Fibroblast of lung (primary cell): ENCODE measurements around the gene FAM204A. TPM values are rescaled to one million over a fixed set of nuclear protein-coding genes. Genes with fewer than 3 reads are reported as not detected.

Source experiments
- DNase-seq, 2 donors: peaks; one replicate each; pipeline versions ENCODE4 v3.0.0 to v3.0.0-alpha.2; 2010; ENCODE audit warnings: low read depth in 2 of 2
- H2AFZ ChIP-seq: 2 replicates; pipeline ENCODE4 v1.5.1; 2012; ENCODE audit warnings: low read length, control low read depth, inconsistent platforms
- H3K27ac ChIP-seq: 2 replicates; pipeline ENCODE4 v1.5.1; 2011; ENCODE audit warnings: low read length, control low read depth; ENCODE audit not compliant: insufficient read depth
- H3K27me3 ChIP-seq: 2 replicates; pipeline ENCODE4 v1.5.1; 2011; ENCODE audit warnings: mild to moderate bottlenecking, low read length; ENCODE audit not compliant: control insufficient read depth, insufficient read depth
- H3K36me3 ChIP-seq: 2 replicates; pipeline ENCODE4 v1.5.1; 2011; ENCODE audit warnings: low read length; ENCODE audit not compliant: control insufficient read depth, insufficient read depth
- H3K4me1 ChIP-seq: 2 replicates; pipeline ENCODE4 v1.5.1; 2011; ENCODE audit warnings: low read length; ENCODE audit not compliant: control insufficient read depth, insufficient read depth; ENCODE audit errors: extremely low read depth
- H3K4me2 ChIP-seq: 2 replicates; pipeline ENCODE4 v1.5.1; 2011; ENCODE audit warnings: low read length, control low read depth; ENCODE audit not compliant: insufficient read depth; ENCODE audit errors: extremely low read depth
- H3K4me3 ChIP-seq, 4 experiments: fragments of 200-600 bp in 1 of 4; sonication (generic) in 1 of 4; replicated peaks in 1 of 4; 2 replicates each; pipeline ENCODE4 v1.5.1; 2011 to 2016; ENCODE audit warnings: low read length in 4 of 4, low read depth in 3 of 4, mild to moderate bottlenecking in 3 of 4, control low read depth in 2 of 4, inconsistent platforms in 1 of 4, mixed read lengths in 1 of 4; ENCODE audit not compliant: insufficient read depth in 1 of 4; ENCODE audit errors: control extremely low read depth in 1 of 4
- H3K79me2 ChIP-seq: 2 replicates; pipeline ENCODE4 v1.5.1; 2012; ENCODE audit warnings: mild to moderate bottlenecking, low read length, inconsistent platforms; ENCODE audit not compliant: control insufficient read depth, insufficient read depth
- H3K9ac ChIP-seq: 2 replicates; pipeline ENCODE4 v1.5.1; 2011; ENCODE audit warnings: mild to moderate bottlenecking, low read length, control low read depth; ENCODE audit not compliant: insufficient read depth
- H3K9me3 ChIP-seq: 2 replicates; pipeline ENCODE4 v1.5.1; 2012; ENCODE audit warnings: low read depth, low read length; ENCODE audit not compliant: control insufficient read depth, insufficient read depth
- H4K20me1 ChIP-seq: 2 replicates; pipeline ENCODE4 v1.5.1; 2011; ENCODE audit warnings: low read length; ENCODE audit not compliant: control insufficient read depth, insufficient read depth; ENCODE audit errors: extremely low read depth
- EZH2 ChIP-seq: IDR thresholded peaks from 2 replicates; pipeline ENCODE4 v1.5.1; 2012; ENCODE audit warnings: low read length, control low read depth, mild to moderate bottlenecking; ENCODE audit errors: missing control alignments
- polyA plus RNA-seq, 2 donors: library from polyadenylated mRNA; depleted of rRNA in 1 of 2; stranded (reverse) in 1 of 2; unstranded in 1 of 2; fragments of >200 nt; gene quantifications; 2 replicates each; pipeline ENCODE4 v1.2.1, GENCODE V29; 2011 to 2012; ENCODE audit warnings: missing spikeins in 1 of 2
- total RNA-seq: library from RNA; depleted of rRNA; stranded (reverse); fragments of >200 nt; gene quantifications from 2 replicates; pipeline ENCODE4 v1.2.1, GENCODE V29; 2014
- TF ChIP-seq, protein P1 (sequence below), 2 donors: IDR thresholded peaks in 1 of 2; conservative IDR thresholded peaks in 1 of 2; 1 replicate in 1 of 2; 2 replicates in 1 of 2; pipeline ENCODE4 v1.5.1; 2011 to 2012; ENCODE audit warnings: low read length in 2 of 2, control low read depth in 1 of 2, inconsistent platforms in 1 of 2, low read depth in 1 of 2, mild to moderate bottlenecking in 1 of 2

The FAM204A gene
- total and polyA plus RNA-seq, 2 donors (not counting 1 experiment from before 2014, with no cell fraction given) = 47.2 to 54.8 TPM

DNA sequence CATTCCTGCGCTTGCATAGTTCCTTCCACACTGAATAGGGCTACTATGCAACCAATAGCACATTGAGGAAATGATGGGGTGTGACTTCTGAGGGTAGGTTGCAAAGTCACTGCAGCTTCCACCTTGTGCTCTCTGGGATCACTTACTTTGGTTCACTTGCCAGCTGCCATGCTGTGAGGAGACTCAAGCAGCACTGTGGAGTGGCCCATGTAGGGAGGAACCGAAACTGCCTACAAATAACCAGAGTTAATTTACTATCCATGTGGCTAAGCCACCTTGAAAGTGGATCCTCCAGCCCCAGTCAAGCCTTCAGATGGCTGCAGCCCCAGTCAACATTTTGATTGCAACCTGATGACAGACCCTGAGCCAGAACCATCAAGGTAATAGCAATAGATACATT, 64.3 kb downstream of the FAM204A start:
- Histone ChIP-seq H3K79me2 (no peaks in the 10 kb centered on the region), H3K4me3 (no peak overlapping the region), H2AFZ (no peak overlapping the region), H3K36me3 (no peaks in the 10 kb centered on the region), H3K27ac (no peak overlapping the region), H4K20me1 (no peaks in the 10 kb centered on the region), H3K27me3 (no peaks in the 10 kb centered on the region), H3K9ac (no peak overlapping the region), H3K4me2 (no peak overlapping the region), H3K9me3 (no peaks in the 10 kb centered on the region), H3K4me1 (no peaks in the 10 kb centered on the region)
- TF ChIP-seq, protein P1, sequence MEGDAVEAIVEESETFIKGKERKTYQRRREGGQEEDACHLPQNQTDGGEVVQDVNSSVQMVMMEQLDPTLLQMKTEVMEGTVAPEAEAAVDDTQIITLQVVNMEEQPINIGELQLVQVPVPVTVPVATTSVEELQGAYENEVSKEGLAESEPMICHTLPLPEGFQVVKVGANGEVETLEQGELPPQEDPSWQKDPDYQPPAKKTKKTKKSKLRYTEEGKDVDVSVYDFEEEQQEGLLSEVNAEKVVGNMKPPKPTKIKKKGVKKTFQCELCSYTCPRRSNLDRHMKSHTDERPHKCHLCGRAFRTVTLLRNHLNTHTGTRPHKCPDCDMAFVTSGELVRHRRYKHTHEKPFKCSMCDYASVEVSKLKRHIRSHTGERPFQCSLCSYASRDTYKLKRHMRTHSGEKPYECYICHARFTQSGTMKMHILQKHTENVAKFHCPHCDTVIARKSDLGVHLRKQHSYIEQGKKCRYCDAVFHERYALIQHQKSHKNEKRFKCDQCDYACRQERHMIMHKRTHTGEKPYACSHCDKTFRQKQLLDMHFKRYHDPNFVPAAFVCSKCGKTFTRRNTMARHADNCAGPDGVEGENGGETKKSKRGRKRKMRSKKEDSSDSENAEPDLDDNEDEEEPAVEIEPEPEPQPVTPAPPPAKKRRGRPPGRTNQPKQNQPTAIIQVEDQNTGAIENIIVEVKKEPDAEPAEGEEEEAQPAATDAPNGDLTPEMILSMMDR (conservative IDR thresholded peaks at IDR 0.05 in 1 of 2, IDR thresholded peaks at IDR 0.05 in 1 of 2; ENCODE audit: low read depth in 1 of 2, low read length in 2 of 2) = no peak
- TF ChIP-seq EZH2 = no peak
- no peak for DNase-seq

DNA sequence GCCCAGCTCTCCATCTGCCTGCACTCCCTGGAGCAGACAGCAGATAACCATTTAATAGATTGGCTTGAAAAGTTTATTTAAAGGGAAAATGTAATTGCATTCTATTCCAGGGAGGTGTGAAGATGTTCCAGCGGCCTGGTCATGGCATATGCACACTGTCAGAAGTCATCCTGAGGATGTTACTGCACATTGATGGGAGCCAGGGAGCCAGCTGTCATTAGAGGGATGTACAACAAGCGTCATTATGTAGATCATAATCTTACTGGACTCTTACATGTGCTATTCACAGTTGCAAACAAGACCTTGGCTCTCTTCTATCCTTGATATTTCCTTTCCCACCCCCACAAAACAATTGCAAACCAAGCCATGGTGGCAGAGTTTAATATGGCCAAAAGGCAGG, 65.4 kb downstream of the FAM204A start:
- no peaks in the 10 kb centered on the region for H3K9me3 ChIP-seq
- H3K36me3 ChIP-seq = no peaks in the 10 kb centered on the region
- no peak overlapping the region for H3K9ac ChIP-seq
- no peak overlapping the region for H3K27ac ChIP-seq
- H3K4me1 ChIP-seq = no peaks in the 10 kb centered on the region
- TF ChIP-seq, protein P1 (conservative IDR thresholded peaks at IDR 0.05 in 1 of 2, IDR thresholded peaks at IDR 0.05 in 1 of 2; ENCODE audit: low read depth in 1 of 2, low read length in 2 of 2) = no peak
- no peak for TF ChIP-seq EZH2
- H4K20me1 ChIP-seq = no peaks in the 10 kb centered on the region
- no peaks in the 10 kb centered on the region for H3K27me3 ChIP-seq
- no peak for DNase-seq
- H3K4me3 ChIP-seq = no peak overlapping the region
- H3K79me2 ChIP-seq = no peaks in the 10 kb centered on the region
- H2AFZ ChIP-seq = no peak overlapping the region
- no peak overlapping the region for H3K4me2 ChIP-seq

DNA sequence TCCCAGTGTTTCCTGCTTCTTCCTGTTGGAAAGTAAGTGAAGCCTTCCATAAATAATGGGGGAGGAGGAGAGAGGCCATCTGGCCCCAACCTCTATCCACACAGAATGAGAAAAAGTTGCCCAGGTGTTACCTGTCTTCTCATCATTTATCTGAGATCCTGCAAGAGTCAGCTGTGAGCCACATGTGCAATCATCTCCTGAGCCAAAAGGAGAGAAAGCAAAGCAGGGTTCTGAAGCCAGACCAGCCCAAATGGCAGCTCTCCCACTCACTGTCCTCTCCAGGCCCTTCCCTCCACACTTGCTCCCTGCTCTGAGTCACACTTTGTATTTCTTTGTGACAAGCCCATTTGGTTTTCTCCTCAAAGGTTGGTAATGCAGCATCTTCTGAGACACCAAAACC, 65.9 kb downstream of the FAM204A start:
- H3K4me1 ChIP-seq = no peaks in the 10 kb centered on the region
- H3K9ac ChIP-seq = no peak overlapping the region
- no peaks in the 10 kb centered on the region for H3K9me3 ChIP-seq
- H4K20me1 ChIP-seq = no peaks in the 10 kb centered on the region
- TF ChIP-seq, protein P1 (conservative IDR thresholded peaks at IDR 0.05 in 1 of 2, IDR thresholded peaks at IDR 0.05 in 1 of 2; ENCODE audit: low read depth in 1 of 2, low read length in 2 of 2) = no peak
- TF ChIP-seq EZH2 = no peak
- no peaks in the 10 kb centered on the region for H3K79me2 ChIP-seq
- no peaks in the 10 kb centered on the region for H3K27me3 ChIP-seq
- no peaks in the 10 kb centered on the region for H3K36me3 ChIP-seq
- no peak overlapping the region for H3K27ac ChIP-seq
- H3K4me3 ChIP-seq = no peak overlapping the region
- no peak overlapping the region for H2AFZ ChIP-seq
- no peak for DNase-seq
- no peak overlapping the region for H3K4me2 ChIP-seq
